ENCODE data around the gene PID1. TPM values are rescaled to one million over a fixed set of nuclear protein-coding genes. Genes with fewer than 3 reads are reported as not detected.

PID1 gene, protein sequence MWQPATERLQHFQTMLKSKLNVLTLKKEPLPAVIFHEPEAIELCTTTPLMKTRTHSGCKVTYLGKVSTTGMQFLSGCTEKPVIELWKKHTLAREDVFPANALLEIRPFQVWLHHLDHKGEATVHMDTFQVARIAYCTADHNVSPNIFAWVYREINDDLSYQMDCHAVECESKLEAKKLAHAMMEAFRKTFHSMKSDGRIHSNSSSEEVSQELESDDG
- total RNA-seq: not detected

DNA sequence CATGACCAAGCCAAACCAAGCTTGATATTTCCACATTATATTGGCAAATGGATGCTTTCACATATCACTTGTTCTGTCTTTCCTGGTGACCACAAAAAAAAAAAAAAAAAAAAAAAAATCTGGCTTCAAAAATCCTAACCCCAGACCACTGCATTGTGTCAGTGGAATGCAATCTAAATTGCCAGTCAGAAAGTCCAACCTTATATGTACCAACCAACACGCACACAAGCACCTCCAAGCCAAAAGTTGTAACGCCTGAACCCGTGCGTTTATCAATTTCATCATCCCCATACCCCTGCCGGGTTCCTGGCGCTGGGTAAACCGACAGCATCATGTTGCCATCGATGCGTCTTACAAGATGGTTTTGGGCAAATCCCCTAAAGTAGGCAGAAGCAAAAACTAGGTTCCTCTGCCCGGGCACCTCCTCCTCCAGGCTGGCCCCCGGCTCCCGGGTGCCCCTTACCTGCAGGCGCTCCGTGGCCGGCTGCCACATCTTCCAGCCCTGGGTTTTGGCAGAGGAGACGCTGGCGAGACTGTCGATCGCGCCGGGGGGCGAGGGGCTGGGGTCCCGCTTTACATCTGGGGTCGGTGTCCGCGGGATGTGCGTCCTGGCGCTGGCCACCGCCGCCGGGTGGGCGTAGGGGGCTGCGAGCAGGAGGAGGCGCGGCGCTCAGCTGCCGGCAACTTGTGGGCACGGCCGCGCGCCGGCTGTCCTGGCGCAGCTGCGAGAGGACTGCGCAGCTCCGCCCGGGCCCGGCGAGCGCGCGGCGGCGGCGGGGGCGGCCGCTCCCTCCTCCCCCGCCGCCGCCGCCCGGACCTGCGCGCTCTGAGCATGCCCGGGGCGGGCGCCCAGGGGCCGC, at the start of gene PID1:
Gene PID1, minus strand, starts transcription at position 737 of the 860 bp plus-strand sequence. Its CDS starts 244 bp downstream, at position 493.
- peaks cover 24% of the 10 kb centered on the region for H3K27me3 Mint-ChIP-seq
- H3K36me3 Mint-ChIP-seq (ENCODE audit: low read depth): no peaks in the 10 kb centered on the region
- no peak within 1 kb of the TSS for H3K27ac Mint-ChIP-seq
- H3K4me3 Mint-ChIP-seq: no peak within 1 kb of the TSS
- CTCF ChIA-PET: no interaction called here
- POLR2A ChIA-PET: no interaction called here
- no peaks in the 10 kb centered on the region for H3K4me1 Mint-ChIP-seq
- DNase-seq: no peak
- no peaks in the 10 kb centered on the region for H3K9me3 Mint-ChIP-seq

DNA sequence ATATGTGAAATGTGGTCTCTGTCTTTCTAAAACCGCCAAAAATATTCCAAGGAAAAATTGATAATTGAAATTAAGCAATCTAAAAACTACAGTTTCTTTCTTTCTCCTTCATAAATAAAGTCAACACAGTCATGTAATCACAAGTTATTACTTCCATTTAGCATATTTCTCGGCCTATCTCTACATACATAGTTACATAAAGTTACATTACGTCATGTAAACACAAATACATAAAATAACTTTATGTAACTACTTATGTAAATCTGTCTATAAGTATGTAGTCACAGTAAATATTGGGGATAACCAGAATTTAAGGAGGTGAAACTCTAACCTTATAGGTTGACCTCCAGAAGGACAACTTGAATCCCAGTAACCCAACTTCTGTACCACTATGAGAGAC, 48.5 kb upstream of the PID1 start:
- H3K4me1 Mint-ChIP-seq: no peaks in the 10 kb centered on the region
- POLR2A ChIA-PET: no interaction called here
- no peak for DNase-seq
- CTCF ChIA-PET: no interaction called here
- H3K27ac Mint-ChIP-seq: no peak overlapping the region
- H3K36me3 Mint-ChIP-seq (ENCODE audit: low read depth): no peaks in the 10 kb centered on the region
- no peaks in the 10 kb centered on the region for H3K27me3 Mint-ChIP-seq
- H3K4me3 Mint-ChIP-seq: no peak overlapping the region
- H3K9me3 Mint-ChIP-seq: no peaks in the 10 kb centered on the region

DNA sequence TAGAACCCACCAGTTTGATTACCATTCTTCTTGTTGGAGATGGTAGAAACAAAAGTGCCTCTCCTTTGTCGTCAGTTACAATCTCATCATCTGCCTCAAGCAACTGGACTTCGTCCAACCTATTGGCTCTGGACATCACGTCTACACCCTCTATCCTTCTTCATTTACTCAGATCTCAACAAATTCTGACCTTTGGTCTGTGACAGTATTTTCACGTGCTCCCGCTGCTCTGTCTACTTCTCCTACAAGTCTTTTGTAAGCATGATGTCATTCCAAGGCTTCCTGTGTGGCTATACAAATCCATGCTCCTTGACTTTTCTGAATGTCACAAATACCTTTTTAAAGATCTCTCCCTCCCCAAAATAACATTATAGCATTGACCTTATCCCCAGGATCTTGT, 43.0 kb upstream of the PID1 start:
- POLR2A ChIA-PET: no interaction called here
- H3K27ac Mint-ChIP-seq: no peak overlapping the region
- no peaks in the 10 kb centered on the region for H3K9me3 Mint-ChIP-seq
- DNase-seq: no peak
- no peaks in the 10 kb centered on the region for H3K4me1 Mint-ChIP-seq
- H3K4me3 Mint-ChIP-seq: no peak overlapping the region
- CTCF ChIA-PET: no interaction called here
- H3K36me3 Mint-ChIP-seq (ENCODE audit: low read depth): no peaks in the 10 kb centered on the region
- no peaks in the 10 kb centered on the region for H3K27me3 Mint-ChIP-seq

DNA sequence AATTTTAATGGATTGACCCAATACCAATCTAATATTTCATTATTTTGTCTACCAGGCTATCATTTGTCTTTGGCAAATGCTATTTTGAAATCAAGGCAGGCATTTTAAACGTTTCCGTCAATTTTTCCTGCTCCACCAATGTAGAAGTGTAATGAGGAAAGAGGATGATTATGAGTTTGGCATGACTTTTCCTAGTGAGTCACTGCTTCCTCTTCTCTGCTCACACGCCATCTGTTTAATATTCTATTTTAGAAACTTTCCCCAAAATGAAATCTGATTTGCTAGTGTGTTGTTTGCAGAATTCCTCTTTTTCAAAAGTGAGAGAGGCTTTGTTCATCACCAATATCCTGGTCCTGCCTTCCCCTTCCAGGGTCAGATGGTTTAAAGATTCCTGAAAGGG, 42.5 kb upstream of the PID1 start:
- ChIA-PET CTCF (no interaction called here), POLR2A (no interaction called here)
- Mint-ChIP-seq H3K36me3 (ENCODE audit: low read depth) (no peaks in the 10 kb centered on the region), H3K27me3 (no peaks in the 10 kb centered on the region), H3K9me3 (no peaks in the 10 kb centered on the region), H3K4me1 (no peaks in the 10 kb centered on the region), H3K4me3 (no peak overlapping the region), H3K27ac (no peak overlapping the region)
- no peak for DNase-seq

DNA sequence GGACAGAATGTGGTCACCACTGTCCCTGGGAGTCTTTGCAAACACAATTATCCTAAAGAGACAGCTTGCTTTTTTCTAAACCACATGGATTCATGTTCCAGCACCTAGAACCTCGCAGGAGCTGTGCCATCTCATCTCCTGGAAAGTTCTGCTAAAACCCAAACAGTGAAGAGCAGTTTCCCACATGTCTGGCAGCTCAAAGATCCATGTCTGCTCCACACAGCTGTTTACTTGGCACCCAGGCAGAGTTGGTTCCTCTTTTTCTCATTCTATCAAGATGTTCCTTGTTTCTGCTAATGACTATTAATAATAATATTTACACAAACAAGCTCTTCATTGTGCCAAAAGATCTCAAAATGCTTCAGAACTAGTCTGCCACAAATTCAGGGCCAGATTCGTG, 30.1 kb upstream of the PID1 start:
- DNase-seq: no peak
- no peaks in the 10 kb centered on the region for H3K4me1 Mint-ChIP-seq
- H3K4me3 Mint-ChIP-seq: no peak overlapping the region
- H3K27me3 Mint-ChIP-seq: no peaks in the 10 kb centered on the region
- CTCF ChIA-PET: interaction anchor here (0.6 kb wide), 1 partner anchor 107 kb away, joined by 3 read pairs; no protein-coding TSS in a partner anchor
- no peak overlapping the region for H3K27ac Mint-ChIP-seq
- H3K36me3 Mint-ChIP-seq (ENCODE audit: low read depth): no peaks in the 10 kb centered on the region
- POLR2A ChIA-PET: no interaction called here
- H3K9me3 Mint-ChIP-seq: no peaks in the 10 kb centered on the region

DNA sequence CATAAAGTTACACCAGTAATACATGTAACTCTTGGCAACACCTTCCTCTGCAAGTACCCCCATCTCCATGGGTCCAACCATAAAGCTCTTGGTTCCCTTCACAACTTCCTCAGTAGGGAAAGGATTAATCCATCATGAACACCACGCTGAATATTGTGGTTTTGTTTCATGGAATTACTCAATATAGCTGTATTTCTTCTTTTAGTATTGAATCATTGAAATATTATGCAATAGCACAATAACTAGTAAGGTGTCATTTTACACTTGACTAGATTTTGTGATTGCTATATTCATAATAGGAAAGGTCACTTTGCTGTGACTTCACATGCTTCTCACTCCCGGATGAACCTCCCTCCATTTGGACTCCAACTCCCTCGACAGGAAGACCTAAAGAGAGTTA, 29.7 kb upstream of the PID1 start:
- H3K4me3 Mint-ChIP-seq: no peak overlapping the region
- H3K27ac Mint-ChIP-seq: no peak overlapping the region
- ChIA-PET CTCF (no interaction called here), POLR2A (no interaction called here)
- no peaks in the 10 kb centered on the region for H3K27me3 Mint-ChIP-seq
- no peaks in the 10 kb centered on the region for H3K4me1 Mint-ChIP-seq
- H3K9me3 Mint-ChIP-seq: no peaks in the 10 kb centered on the region
- no peak for DNase-seq
- no peaks in the 10 kb centered on the region for H3K36me3 Mint-ChIP-seq (ENCODE audit: low read depth)

DNA sequence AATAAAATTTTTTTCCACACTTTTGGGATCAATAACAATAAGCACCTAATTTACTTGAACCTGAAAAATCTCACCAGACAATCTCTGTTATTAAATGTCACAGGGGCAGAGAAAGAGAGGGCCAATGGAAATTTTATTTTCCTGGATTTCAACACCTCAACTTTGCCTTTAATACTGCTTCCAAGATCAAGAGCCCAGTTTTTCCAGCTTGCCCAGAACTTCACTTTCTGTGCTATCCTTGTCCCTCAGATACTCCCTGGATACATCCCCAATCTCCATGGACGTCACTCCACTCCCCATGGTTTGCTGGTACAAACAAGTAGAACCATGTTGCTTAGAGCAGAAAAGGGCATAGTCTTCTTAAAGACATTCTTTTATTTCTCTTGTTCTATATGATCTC, 29.3 kb upstream of the PID1 start:
- no peak for DNase-seq
- POLR2A ChIA-PET: no interaction called here
- Mint-ChIP-seq H3K4me1 (no peaks in the 10 kb centered on the region), H3K36me3 (ENCODE audit: low read depth) (no peaks in the 10 kb centered on the region), H3K4me3 (no peak overlapping the region), H3K27me3 (no peaks in the 10 kb centered on the region), H3K9me3 (no peaks in the 10 kb centered on the region), H3K27ac (no peak overlapping the region)
- CTCF ChIA-PET: no interaction called here

DNA sequence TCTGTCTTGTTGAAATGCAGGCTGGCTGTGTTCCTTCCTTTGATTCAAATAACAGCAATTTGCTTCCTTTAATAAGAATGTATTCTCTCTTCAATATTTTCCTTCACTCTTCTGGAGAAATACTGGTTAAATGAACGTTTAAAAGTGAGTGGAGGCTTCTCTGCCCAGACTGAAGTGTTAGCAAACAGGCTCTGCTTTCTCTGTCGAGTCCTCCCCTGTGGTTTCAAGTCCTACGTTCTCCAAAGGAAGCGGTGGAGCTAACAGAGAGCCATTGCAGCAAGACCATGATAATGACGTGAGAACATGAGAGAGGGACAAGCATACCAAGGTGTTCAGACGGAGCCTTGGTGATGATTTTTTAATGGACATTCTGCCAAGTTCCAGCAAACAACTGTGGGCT, 26.2 kb upstream of the PID1 start:
- no peaks in the 10 kb centered on the region for H3K27me3 Mint-ChIP-seq
- H3K9me3 Mint-ChIP-seq: no peaks in the 10 kb centered on the region
- no peak overlapping the region for H3K4me3 Mint-ChIP-seq
- POLR2A ChIA-PET: no interaction called here
- DNase-seq: no peak
- no peaks in the 10 kb centered on the region for H3K36me3 Mint-ChIP-seq (ENCODE audit: low read depth)
- H3K4me1 Mint-ChIP-seq: no peaks in the 10 kb centered on the region
- CTCF ChIA-PET: no interaction called here
- H3K27ac Mint-ChIP-seq: no peak overlapping the region

DNA sequence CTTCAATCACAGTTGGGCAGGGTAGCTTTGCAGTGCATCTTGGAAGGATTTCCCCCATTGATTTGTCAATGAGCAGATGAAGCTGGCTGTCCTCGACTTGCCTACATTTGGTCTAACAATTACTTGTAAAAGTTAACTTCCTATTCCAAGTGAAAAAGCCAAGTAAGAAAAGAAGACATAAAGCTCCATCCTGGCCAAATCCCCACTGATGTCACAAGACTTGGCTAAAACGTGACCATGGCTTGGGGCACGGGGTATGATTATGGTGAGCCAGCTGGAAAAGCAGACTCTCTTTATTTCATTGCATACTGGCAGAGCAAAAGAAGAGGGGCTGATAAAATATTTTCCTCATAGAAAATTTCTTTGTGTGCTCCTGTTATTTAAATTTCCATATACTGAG, 25.4 kb upstream of the PID1 start:
- Mint-ChIP-seq H3K4me3 (no peak overlapping the region), H3K36me3 (ENCODE audit: low read depth) (no peaks in the 10 kb centered on the region), H3K27ac (no peak overlapping the region), H3K9me3 (no peaks in the 10 kb centered on the region), H3K27me3 (no peaks in the 10 kb centered on the region), H3K4me1 (no peaks in the 10 kb centered on the region)
- CTCF ChIA-PET: no interaction called here
- POLR2A ChIA-PET: no interaction called here
- DNase-seq: no peak

DNA sequence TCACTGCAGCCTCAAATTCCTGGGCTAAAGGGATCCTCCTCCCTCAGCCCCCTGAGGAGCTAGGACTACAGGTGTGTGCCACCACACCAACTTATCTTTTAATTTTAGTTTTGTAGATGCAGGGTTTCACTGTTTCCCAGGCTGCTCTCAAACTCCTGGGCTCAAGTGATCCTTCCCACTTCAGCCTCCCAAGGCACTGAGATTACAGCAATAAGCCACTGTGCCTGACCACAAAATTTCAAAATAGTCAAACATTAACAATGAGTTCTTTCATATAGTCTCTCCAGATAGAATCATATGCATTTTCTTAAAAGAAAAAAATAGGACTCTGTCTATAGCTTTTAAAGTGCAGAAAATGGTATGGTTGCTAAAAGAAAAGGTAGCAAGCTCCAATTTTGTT, 24.9 kb upstream of the PID1 start:
- no peaks in the 10 kb centered on the region for H3K36me3 Mint-ChIP-seq (ENCODE audit: low read depth)
- H3K27ac Mint-ChIP-seq: no peak overlapping the region
- H3K4me3 Mint-ChIP-seq: no peak overlapping the region
- no peaks in the 10 kb centered on the region for H3K9me3 Mint-ChIP-seq
- DNase-seq: no peak
- H3K4me1 Mint-ChIP-seq: no peaks in the 10 kb centered on the region
- POLR2A ChIA-PET: no interaction called here
- no peaks in the 10 kb centered on the region for H3K27me3 Mint-ChIP-seq
- CTCF ChIA-PET: no interaction called here

DNA sequence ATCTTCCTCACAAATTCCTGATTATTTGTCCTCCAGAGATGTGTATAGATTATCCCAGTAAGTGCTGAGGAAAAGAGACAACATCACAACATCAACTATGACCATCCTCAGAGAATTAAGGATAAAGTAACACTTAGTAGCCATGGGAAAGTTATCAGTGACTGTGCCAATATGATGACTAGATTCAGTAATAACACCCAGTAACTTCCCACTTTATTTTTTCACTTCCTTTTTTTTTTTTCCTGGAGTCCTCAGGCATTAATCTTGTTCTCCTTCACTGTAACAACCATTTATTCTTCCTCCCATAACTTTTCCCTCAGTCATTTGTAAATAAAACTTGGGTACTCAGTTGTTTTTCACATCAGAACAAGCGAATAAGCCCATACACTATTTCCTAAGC, 16.7 kb upstream of the PID1 start:
- no peak for DNase-seq
- CTCF ChIA-PET: no interaction called here
- no peak overlapping the region for H3K27ac Mint-ChIP-seq
- H3K36me3 Mint-ChIP-seq (ENCODE audit: low read depth): no peaks in the 10 kb centered on the region
- no peaks in the 10 kb centered on the region for H3K27me3 Mint-ChIP-seq
- H3K4me3 Mint-ChIP-seq: no peak overlapping the region
- H3K9me3 Mint-ChIP-seq: peaks cover 3% of the 10 kb centered on the region
- H3K4me1 Mint-ChIP-seq: no peaks in the 10 kb centered on the region
- POLR2A ChIA-PET: no interaction called here

DNA sequence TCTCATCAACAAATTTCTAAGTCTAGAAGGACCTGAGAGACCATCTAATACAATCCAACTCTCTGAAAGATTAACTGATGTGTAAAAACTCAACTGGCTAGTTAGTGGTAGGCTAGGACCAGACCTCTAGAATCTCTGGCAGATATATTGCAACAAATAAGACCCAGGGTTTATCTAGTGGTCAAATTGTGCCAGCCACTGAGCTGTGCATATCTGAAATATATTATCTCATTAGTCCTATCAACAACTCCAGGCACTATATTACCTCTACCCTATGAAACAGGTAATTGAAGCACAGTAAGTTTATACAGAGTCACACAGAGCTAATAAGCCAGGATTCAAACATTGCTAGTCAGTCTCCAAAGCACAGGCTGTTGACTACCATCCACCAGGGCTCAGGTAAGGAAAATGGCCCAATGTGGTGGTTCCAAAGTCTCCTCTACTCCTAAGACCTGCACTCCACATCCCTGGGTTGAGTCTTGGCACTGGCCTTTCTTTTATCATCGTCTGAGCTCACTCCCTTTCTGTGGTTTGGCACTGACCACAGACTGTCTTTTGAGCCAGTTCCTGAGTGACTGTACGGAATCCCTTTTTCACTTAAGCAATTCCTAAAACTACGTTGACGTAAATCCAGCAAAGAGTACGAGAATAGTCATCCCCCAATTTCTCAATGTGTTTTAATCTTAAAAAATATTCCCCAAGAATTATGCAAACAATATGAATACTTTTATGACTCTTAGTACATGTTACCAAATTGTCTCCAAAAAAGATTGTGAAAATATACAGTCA, 11.9 kb upstream of the PID1 start:
- Mint-ChIP-seq H3K9me3 (no peaks in the 10 kb centered on the region), H3K4me1 (no peaks in the 10 kb centered on the region), H3K27ac (no peak overlapping the region), H3K36me3 (ENCODE audit: low read depth) (no peaks in the 10 kb centered on the region), H3K27me3 (no peaks in the 10 kb centered on the region), H3K4me3 (no peak overlapping the region)
- DNase-seq: no peak
- ChIA-PET POLR2A (no interaction called here), CTCF (no interaction called here)

DNA sequence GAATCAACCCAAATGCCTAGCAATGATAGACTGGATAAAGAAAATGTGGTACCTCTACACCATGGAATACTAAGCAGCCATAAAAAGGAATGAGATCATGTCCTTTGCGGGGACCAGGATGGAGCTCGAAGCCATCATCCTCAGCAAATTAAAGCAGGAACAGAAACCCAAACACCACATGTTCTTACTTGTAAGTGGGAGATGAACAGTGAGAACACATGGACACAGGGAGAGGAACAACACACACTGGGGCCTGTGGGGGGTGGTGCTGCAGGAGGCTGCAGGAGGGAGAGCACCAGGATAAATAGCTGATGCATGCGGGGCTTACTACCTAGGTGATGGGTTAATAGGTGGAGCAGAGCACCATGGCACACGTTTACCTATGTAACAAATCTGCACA, 8.4 kb upstream of the PID1 start:
- H3K9me3 Mint-ChIP-seq: no peaks in the 10 kb centered on the region
- no peak for DNase-seq
- H3K4me1 Mint-ChIP-seq: no peaks in the 10 kb centered on the region
- ChIA-PET POLR2A (no interaction called here), CTCF (no interaction called here)
- no peak overlapping the region for H3K27ac Mint-ChIP-seq
- H3K4me3 Mint-ChIP-seq: no peak overlapping the region
- H3K27me3 Mint-ChIP-seq: no peaks in the 10 kb centered on the region
- no peaks in the 10 kb centered on the region for H3K36me3 Mint-ChIP-seq (ENCODE audit: low read depth)

All from activated CD4-positive, alpha-beta T cell treated with anti-CD3 and anti-CD28 coated beads, Interleukin-2, amount 10 ng/mL, durations not matched to agents 7 days and 5 days (primary cell).